Left ventricle myocardium inferior (tissue), 1 donor: ENCODE results near the gene NHLH2. TPM values are rescaled to one million over a fixed set of nuclear protein-coding genes. Genes with fewer than 3 reads are reported as not detected.

Experiments used
- DNase-seq: peaks from one replicate; pipeline ENCODE4 v3.0.0-alpha.2; 2020
- H3K27ac ChIP-seq: fragments of 200-600 bp; replicated peaks from 2 replicates; pipeline ENCODE4 v1.8.0; 2021
- H3K27me3 ChIP-seq: fragments of 200-600 bp; 2 replicates; pipeline ENCODE4 v1.8.0; 2021; ENCODE audit warnings: low read depth
- H3K36me3 ChIP-seq: fragments of 200-600 bp; 2 replicates; pipeline ENCODE4 v1.8.0; 2021
- H3K4me1 ChIP-seq: fragments of 200-600 bp; 2 replicates; pipeline ENCODE4 v1.8.0; 2021
- H3K4me3 ChIP-seq: fragments of 200-600 bp; 2 replicates; pipeline ENCODE4 v1.8.0; 2021; ENCODE audit warnings: mild to moderate bottlenecking, moderate library complexity
- H3K9me3 ChIP-seq: fragments of 200-600 bp; replicated peaks from 2 replicates; pipeline ENCODE4 v1.8.0; 2021
- CTCF ChIP-seq: fragments of 200-600 bp; IDR thresholded peaks from 2 replicates; pipeline ENCODE4 v1.8.0; 2021; ENCODE audit warnings: antibody characterized with exemption, mild to moderate bottlenecking, borderline replicate concordance
- intact Hi-C: fragments of 100-400 bp; cut with micrococcal nuclease; formaldehyde crosslinking; loops from one replicate; pipeline ENCODE4 v1.11.0; 2022
- total RNA-seq: library from RNA; stranded (reverse); fragmentation: NEBNext Ultra II Directional; extraction: Animal tissue kit (Norgen Biotek cat#: 25700); gene quantifications from one replicate; pipeline ENCODE4 v1.2.1, GENCODE V29; 2021
- donor health status: DM: no; HTN: yes; CAD: no; lungs with severe emphysema.

NHLH2 gene
- total RNA-seq, 1 donor from 2014 or later, result not detected

GRCh38 chr1:115791816-115792215, 49.1 kb downstream of the NHLH2 start:
- Histone ChIP-seq H3K36me3 (no peaks in the 10 kb centered on the region), H3K4me3 (no peak overlapping the region), H3K9me3 (peaks cover 10% of the 10 kb centered on the region), H3K27me3 (peaks cover 9% of the 10 kb centered on the region), H3K27ac (no peak overlapping the region), H3K4me1 (peaks cover 9% of the 10 kb centered on the region)
- intact Hi-C loops, result no loop called here
- TF ChIP-seq CTCF, result no peak
- DNase-seq, result no peak

DNA sequence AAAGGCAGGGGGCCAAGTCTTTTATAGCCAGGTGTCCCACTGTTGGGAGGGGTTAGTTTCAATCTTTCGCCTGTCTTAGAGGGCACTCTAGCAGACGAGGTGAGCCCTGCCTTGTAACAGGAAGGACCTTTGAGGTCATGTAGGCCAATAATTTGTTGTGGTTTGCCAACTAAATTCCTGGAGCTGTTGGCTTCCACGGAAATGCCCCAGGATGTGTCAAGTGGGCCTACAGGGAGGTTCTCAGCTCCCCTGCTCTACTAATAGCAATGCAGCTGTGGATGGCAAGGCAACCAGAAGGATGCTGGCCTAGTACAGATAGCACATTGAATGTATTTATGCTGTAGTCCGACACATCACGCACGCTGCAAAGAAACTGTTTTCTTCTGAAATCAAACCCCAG, 50.1 kb downstream of the NHLH2 start:
- Histone ChIP-seq H3K27ac (no peak overlapping the region), H3K9me3 (peaks cover 10% of the 10 kb centered on the region), H3K27me3 (peaks cover 2% of the 10 kb centered on the region), H3K4me3 (no peak overlapping the region), H3K4me1 (peaks cover 9% of the 10 kb centered on the region), H3K36me3 (no peaks in the 10 kb centered on the region)
- no peak for TF ChIP-seq CTCF
- intact Hi-C loops, result no loop called here
- DNase-seq, result no peak

GRCh38 chr1:115790356-115790755, 50.6 kb downstream of the NHLH2 start:
- DNase-seq, result no peak
- intact Hi-C loops, result no loop called here
- Histone ChIP-seq H3K27me3 (no peaks in the 10 kb centered on the region), H3K9me3 (peaks cover 10% of the 10 kb centered on the region), H3K4me1 (peaks cover 9% of the 10 kb centered on the region), H3K4me3 (no peak overlapping the region), H3K27ac (no peak overlapping the region), H3K36me3 (no peaks in the 10 kb centered on the region)
- TF ChIP-seq CTCF, result no peak

Other genes with a start within 250 kb of the NHLH2 start
- gene VANGL1, start 199.2 kb downstream of the NHLH2 start, total RNA-seq, result 5.9 TPM
- gene CASQ2, start 72.4 kb downstream of the NHLH2 start, total RNA-seq, result 1,110 TPM
- gene SLC22A15, start 135.4 kb upstream of the NHLH2 start, total RNA-seq, result 8.4 TPM